Peyer's patch (tissue), 4 donors: ENCODE measurements around the gene HNRNPA1. TPM values are rescaled to one million over a fixed set of nuclear protein-coding genes. Genes with fewer than 3 reads are reported as not detected.
"Not testable (repeated sequence)": the region's sequence is repeated elsewhere in the genome, so short reads cannot be mapped to it uniquely, and the experiment has no call there.

Experiments
- DNase-seq, 3 donors: peaks; one replicate each; pipeline ENCODE4 v3.0.0-alpha.2; 2017 to 2019
- H3K27ac ChIP-seq, 4 donors: fragments of 200-600 bp; sonication (generic); one replicate each; pipeline ENCODE4 v1.5.1; 2016 to 2019
- H3K27me3 ChIP-seq, 2 donors: fragments of 200-600 bp; sonication (generic); one replicate each; pipeline ENCODE4 v1.5.1; 2019
- H3K36me3 ChIP-seq, 3 donors: fragments of 200-600 bp; sonication (generic); one replicate each; pipeline ENCODE4 v1.5.1; 2016 to 2019
- H3K4me1 ChIP-seq, 4 donors: fragments of 200-600 bp; sonication (generic); one replicate each; pipeline ENCODE4 v1.5.1; 2016 to 2019
- H3K4me3 ChIP-seq, 4 donors: fragments of 200-600 bp; sonication (generic); 1 replicate in 3 of 4; 2 replicates in 1 of 4; pipeline ENCODE4 v1.5.1; 2016 to 2019; ENCODE audit warnings: mild to moderate bottlenecking in 1 of 4
- H3K9me3 ChIP-seq, 4 donors: fragments of 200-600 bp; sonication (generic); one replicate each; pipeline ENCODE4 v1.5.1; 2016 to 2019; ENCODE audit warnings: mild to moderate bottlenecking in 1 of 4
- CTCF ChIP-seq, 6 experiments: fragments of 450-650 bp in 4 of 6; fragments of 200-600 bp in 2 of 6; sonication (generic) in 1 of 6; IDR thresholded peaks; one replicate each; pipeline ENCODE4 v1.5.1; 2017 to 2019; ENCODE audit warnings: antibody characterized with exemption in 6 of 6, mild to moderate bottlenecking in 3 of 6, moderate library complexity in 1 of 6
- POLR2A ChIP-seq, 2 donors: fragments of 450-650 bp; IDR thresholded peaks; one replicate each; pipeline ENCODE4 v1.5.1; 2017; ENCODE audit warnings: antibody characterized with exemption in 2 of 2, mild to moderate bottlenecking in 2 of 2, moderate library complexity in 2 of 2
- total RNA-seq, 4 donors: library from RNA; depleted of rRNA; stranded (reverse); fragments of >200 nt; gene quantifications; one replicate each; pipeline ENCODE4 v1.1.0, GENCODE V29; 2016

HNRNPA1 gene
- total RNA-seq, 4 donors from 2014 or later: 198 to 703 (median 254) TPM

GRCh38 chr12:54324617-54325441 is 44.3 kb downstream of the HNRNPA1 start, which contains the start of gene COPZ1:
COPZ1 (plus strand) TSS chr12:54325131; CDS start chr12:54325164, 33 bp downstream.
- peaks cover 0 to 44% (median 7%) of the 10 kb centered on the region in 4 donors for H3K4me1 ChIP-seq
- DNase-seq: peak; percentile 94 to 98 (median 94)
- no peaks in the 10 kb centered on the region for H3K27me3 ChIP-seq
- peak within 1 kb of the TSS; percentile 70 to 91 (median 80) for H3K27ac ChIP-seq
- H3K4me3 ChIP-seq: peak within 1 kb of the TSS; percentile 49 to 83 (median 66)
- H3K9me3 ChIP-seq: no peaks in the 10 kb centered on the region
- peaks cover 0 to 5% (median 0%) of the 10 kb centered on the region in 3 donors for H3K36me3 ChIP-seq
- peak; percentile 70 to 81 (median 77) for TF ChIP-seq CTCF (IDR thresholded peaks at IDR 0.05)
- peak; percentile 33 to 79 for TF ChIP-seq POLR2A (IDR thresholded peaks at IDR 0.05)

GRCh38 chr12:54325442-54326109 is 45.0 kb downstream of the HNRNPA1 start:
- not testable (repeated sequence) for H3K9me3 ChIP-seq, DNase-seq, H3K27me3 ChIP-seq, H3K36me3 ChIP-seq
- peak overlapping the region; percentile 70 to 91 (median 80) for H3K27ac ChIP-seq
- H3K4me1 ChIP-seq: peaks cover 0 to 52% (median 7%) of the 10 kb centered on the region in 4 donors
- H3K4me3 ChIP-seq: peak overlapping the region; percentile 49 to 83 (median 66)

GRCh38 chr12:54328595-54329337 is 48.2 kb downstream of the HNRNPA1 start:
- Histone ChIP-seq H3K9me3 (no peaks in the 10 kb centered on the region), H3K4me3 (no peak overlapping the region), H3K27ac (peak overlapping the region in 2 of 4 donors; percentile 4 to 43), H3K36me3 (peaks cover 0 to 5% (median 0%) of the 10 kb centered on the region in 3 donors), H3K27me3 (no peaks in the 10 kb centered on the region), H3K4me1 (peaks cover 0 to 59% (median 7%) of the 10 kb centered on the region in 4 donors)
- TF ChIP-seq POLR2A (IDR thresholded peaks at IDR 0.05): no peak
- TF ChIP-seq CTCF (IDR thresholded peaks at IDR 0.05): no peak
- DNase-seq: no peak

- Histone ChIP-seq H3K36me3 (peaks cover 0 to 5% (median 0%) of the 10 kb centered on the region in 3 donors), H3K27me3 (no peaks in the 10 kb centered on the region), H3K27ac (no peak overlapping the region), H3K9me3 (no peaks in the 10 kb centered on the region), H3K4me1 (peaks cover 0 to 60% (median 7%) of the 10 kb centered on the region in 4 donors), H3K4me3 (no peak overlapping the region)
- TF ChIP-seq POLR2A (IDR thresholded peaks at IDR 0.05) (no peak), CTCF (IDR thresholded peaks at IDR 0.05) (no peak)
- DNase-seq: no peak
These were observed 49.2 kb downstream of the HNRNPA1 start for GRCh38 chr12:54329759-54330158.

- H3K27ac ChIP-seq: no peak overlapping the region
- no peaks in the 10 kb centered on the region for H3K27me3 ChIP-seq
- TF ChIP-seq POLR2A (IDR thresholded peaks at IDR 0.05): no peak
- TF ChIP-seq CTCF (IDR thresholded peaks at IDR 0.05): no peak
- peaks cover 0 to 61% (median 7%) of the 10 kb centered on the region in 4 donors for H3K4me1 ChIP-seq
- H3K4me3 ChIP-seq: no peak overlapping the region
- H3K9me3 ChIP-seq: no peaks in the 10 kb centered on the region
- peaks cover 0 to 5% (median 0%) of the 10 kb centered on the region in 3 donors for H3K36me3 ChIP-seq
- no peak for DNase-seq
These were observed 49.9 kb downstream of the HNRNPA1 start for GRCh38 chr12:54330442-54330841.
